GM19328 (cell line): ENCODE data around the gene NPDC1.

Experiments used
- ATAC-seq: cut with Tn5 transposase; IDR thresholded peaks from one replicate; pipeline ENCODE4 v1.9.1; 2021; ENCODE audit warnings: mild to moderate bottlenecking, moderate library complexity; ENCODE audit not compliant: unreplicated experiment

NPDC1 gene

GRCh38 chr9:137057545-137057944, 11.6 kb upstream of the NPDC1 start:
- ATAC-seq: no peak

DNA sequence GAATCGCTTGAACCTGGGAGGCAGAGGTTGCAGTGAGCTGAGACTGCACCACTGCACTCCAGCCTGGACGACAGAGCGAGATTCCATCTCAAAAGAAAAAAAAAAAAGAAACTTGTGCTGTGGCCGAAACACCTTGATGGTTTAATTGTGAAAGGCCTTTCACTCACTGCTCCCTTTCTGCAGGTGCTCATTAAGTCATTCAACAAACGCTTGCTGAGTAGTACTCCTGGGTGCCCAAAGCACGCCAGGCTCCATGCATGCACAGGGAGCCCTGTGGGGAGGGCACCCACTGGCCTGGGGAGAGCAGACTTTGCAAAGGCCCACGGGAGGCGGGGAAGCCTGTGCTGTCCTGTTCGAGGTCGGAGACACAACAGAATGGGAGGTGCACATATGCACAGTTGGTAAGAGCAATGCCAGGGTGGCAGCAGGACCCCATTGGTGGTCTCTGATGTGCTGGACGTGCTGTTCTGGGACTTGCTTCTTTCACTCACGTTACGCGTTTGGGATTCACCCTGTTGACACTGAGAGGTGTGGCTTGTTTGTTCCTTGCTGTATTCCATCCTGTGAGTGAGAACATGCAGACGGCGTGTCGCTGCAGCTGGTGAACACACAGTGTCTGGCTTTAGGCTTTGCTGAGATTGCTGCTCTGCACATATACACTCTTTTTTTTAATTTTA, 10.9 kb upstream of the NPDC1 start:
- ATAC-seq: no peak

DNA sequence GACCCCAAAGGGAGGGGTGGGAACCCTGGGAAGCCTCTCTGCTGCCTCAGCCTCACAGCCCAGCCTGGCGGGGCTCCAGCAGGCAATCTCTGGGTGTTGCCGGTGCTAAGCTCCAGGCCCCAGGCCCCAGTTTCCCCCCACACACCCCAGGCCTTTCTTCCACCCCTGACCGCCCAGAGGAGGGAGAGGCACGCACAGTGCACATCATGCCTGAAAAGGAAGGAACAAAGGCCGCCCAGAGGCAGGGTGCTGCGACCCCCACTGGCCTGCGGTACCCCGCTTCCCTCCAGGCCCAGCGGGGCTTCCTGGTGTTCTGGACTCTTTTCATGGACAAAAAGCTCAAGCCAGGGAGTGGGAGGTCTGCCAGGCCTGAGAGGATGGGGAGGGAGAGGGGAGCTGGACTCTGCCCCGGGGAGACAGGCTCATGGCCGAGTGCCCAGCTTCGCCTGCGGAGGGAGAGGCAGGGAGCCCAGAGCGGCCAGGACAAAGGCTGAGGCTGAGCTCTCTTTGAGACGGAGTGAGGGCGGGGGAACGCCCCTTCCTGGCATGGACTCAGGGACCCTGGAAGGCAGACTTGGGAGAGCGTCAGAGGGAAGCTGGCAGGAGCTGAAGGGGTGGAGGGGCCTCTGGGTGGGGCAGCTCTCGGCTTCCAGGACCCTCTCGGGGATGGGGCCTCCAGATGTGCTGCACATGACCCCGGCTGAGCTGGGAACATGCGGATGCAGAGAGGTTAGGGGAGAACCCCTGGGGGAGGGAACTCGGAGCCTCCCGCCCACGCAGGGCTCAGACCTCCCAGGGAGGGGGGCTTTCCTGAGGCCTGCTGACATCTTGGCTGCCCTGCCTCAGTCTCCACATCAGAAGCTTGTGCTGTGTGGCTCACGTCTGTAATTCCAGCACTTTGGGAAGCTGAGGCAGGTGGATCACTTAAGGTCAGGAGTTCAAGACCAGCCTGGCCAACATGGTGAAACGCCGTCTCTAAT, 9.7 kb upstream of the NPDC1 start:
- no peak for ATAC-seq

- no peak for ATAC-seq
Observed at GRCh38 chr9:137054932-137055384, 9.0 kb upstream of the NPDC1 start.

DNA sequence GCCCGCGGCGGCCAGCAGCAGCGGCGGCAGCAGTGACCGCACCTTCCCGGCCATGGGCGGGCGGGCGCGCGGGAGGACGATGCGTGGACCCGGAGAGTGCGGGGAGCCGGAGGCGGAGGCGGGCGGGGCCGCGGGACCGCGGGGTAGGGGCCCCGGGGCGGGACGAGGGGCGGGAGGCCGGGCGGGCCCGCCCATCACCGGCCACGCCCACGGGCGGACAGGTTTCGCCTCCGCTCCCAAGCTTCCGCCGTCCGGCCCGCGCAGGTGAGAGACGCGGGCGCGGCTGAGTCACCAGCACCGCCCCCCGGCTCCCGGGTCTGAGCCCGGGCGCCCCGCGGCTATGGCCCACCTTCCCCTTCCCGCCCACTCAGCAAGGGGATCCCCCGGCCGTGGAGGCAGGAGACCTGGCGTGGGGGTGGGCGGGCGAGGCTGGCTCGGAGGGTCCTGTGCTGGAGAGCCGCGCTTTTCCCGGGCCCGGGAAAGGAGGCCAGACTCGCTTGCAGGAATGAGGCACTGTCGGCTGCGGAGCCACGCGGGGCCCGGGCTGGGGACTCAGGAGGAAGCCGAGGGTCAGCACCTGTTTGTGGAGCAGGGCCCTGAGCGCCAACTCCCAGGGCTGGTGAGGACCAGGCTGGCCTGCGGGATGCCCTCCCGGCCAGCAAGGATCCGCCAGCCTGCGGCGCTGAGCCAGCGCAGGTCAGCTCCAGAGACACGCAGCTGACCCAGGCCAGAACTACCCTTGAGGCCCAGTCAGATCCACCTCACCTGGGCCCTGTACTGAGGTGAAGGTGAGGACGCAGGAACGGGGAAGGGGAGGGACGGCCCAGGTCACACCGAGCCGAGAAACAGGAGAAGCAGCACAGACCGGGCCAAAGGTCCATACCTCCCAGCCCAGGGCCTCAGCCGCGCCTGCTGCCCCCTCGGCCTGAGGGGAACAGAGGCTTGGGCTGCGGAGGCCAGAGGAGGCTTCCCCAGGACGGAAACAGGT, 8.3 kb upstream of the NPDC1 start, which contains the start of gene ENTPD2:
Gene ENTPD2 (minus strand): TSS at position 118 of the 988 bp plus-strand sequence. CDS start 64 bp downstream, at position 54.
- ATAC-seq: no peak

- no peak for ATAC-seq
Observed at GRCh38 chr9:137052998-137053943, 7.3 kb upstream of the NPDC1 start.

DNA sequence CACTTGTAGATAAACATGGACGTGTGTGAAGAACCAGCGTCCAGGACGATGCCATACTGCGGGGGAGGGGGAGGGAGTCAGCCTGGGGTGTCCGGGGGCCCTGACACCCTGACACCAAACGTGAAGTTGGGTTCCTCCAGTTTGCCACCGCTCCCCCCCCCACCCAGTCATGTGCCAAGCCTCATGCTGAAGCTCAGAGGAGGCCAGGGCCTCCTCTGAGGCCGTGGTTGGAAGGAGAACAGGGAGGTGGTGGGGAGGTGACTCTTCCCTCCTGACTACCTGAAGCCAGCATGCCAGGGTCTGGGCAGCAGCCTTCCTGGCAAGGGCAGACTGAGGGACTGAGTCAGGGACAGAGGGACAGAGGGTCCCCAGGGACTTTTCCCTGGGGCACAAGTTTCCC, 6.3 kb upstream of the NPDC1 start:
- ATAC-seq: no peak

DNA sequence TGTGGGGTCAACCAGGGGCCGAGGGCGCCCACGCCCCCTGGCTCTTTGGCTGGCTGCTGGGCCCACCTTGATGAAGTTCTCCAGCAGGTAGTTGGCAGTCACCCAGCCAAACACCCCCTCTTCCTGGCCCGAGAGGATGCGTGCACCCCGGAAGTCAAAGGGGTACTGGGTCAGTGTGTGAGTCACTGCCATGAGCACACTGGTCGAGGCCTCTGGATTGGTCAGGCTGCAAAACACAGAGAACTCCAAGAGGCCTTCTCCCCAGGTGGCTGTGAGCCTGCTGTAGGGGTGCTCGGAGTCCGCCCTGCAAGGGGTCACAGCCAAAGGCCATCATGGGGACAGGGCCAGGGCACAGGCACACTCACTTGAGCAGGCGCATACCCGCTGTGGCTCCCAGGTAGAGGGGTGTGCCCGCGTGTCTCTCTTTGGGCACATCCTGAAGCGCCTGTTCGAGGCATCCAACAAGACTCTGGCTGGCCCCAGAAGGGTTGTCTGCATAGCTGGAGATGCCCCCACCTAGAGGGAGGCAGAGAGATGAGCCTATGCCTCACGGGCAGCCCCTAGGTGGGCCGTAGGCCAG, 5.3 kb upstream of the NPDC1 start:
- no peak for ATAC-seq

DNA sequence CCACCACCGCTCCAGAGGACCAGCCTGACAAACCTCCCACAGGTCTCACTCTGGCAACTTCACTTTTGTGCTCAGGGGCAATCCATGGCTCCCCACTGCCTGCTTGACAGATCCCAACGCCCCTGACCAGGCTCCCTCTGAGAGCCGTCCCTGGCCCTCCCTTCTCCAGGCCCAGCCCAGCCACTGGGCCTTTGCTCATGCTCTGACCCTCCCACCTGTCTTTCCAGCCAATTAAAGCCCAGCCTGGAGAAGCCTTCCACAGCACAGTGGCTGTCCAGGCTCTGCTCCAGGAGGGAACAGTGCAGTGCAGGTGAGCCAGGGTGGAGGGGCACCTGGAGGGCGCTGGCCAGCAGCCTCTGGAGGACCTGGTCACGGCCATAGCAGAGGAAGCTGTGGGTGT, 4.6 kb upstream of the NPDC1 start:
- ATAC-seq: no peak

DNA sequence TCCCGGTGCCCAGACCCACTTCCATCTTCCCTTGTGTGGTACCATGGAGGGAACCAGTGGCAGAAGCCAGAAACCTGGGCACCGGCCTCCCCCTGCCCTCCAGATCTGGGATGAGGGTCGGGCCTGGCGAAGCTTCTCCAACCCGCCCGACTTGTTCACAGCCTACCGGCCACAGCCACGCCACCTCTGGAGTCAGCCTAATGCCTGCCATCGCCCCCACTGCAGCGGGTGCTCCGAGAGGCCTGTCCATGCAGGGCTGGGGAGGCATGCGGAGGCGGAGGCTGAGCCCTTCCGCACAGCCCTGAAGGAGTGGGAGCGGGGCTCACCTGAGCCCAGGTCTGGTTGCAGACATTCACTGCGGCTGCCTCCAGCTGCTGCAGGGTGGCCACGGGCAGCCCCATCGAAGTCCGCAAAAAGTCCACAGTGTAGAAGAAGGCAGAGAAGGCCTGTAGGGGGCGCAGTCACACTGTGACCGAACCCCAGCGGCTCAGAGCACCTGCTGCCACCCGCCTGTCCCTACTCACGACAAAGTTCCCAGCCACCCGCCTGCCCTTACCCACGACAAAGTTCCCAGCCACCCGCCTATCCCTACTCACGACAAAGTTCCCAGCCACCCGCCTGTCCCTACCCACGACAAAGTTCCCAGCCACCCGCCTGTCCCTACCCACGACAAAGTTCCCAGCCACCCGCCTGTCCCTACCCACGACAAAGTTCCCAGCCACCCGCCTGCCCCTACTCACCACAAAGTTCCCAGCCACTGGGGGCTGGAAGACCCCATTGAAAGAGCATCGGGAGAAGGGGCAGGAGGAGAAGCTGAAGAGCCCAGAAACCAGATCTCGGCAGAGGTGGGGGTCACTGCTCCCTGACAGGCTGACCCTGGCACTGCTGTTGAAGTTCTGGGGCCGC, 3.8 kb upstream of the NPDC1 start:
- ATAC-seq: no peak

GRCh38 chr9:137048655-137049543, 2.9 kb upstream of the NPDC1 start:
- ATAC-seq: no peak

- ATAC-seq: no peak
Observed at GRCh38 chr9:137045294-137046087, 486 bp downstream of the NPDC1 start.

GRCh38 chr9:137044502-137045177, 1.3 kb downstream of the NPDC1 start:
- no peak for ATAC-seq

DNA sequence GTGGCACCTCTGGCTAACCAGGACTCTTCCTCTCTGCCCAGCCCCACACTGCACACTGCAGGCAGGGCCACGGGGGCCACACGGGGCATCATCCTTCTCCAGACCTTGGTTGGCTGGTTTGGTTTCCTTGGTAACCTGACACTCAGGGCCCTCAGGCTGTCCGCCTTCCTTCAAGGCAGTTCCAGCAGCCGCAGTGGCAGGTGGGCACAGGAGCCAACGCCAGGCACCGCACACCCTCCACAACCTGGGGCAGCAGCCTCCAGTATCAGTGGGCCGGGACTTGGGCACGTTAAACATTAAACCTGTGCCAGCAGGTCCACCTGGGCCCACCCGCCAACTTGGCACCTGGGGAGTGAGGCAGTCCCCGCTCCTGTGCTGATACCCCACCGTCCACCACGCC, 1.9 kb downstream of the NPDC1 start:
- ATAC-seq: no peak

GRCh38 chr9:137042751-137043727, 2.9 kb downstream of the NPDC1 start:
- ATAC-seq: no peak
